ENCODE measurements around the gene MFNG. TPM values are rescaled to one million over a fixed set of nuclear protein-coding genes. Genes with fewer than 3 reads are reported as not detected.

The MFNG gene
- total and polyA plus RNA-seq, 7 donors: 8.0 to 33.9 (median 10.8) TPM

DNA sequence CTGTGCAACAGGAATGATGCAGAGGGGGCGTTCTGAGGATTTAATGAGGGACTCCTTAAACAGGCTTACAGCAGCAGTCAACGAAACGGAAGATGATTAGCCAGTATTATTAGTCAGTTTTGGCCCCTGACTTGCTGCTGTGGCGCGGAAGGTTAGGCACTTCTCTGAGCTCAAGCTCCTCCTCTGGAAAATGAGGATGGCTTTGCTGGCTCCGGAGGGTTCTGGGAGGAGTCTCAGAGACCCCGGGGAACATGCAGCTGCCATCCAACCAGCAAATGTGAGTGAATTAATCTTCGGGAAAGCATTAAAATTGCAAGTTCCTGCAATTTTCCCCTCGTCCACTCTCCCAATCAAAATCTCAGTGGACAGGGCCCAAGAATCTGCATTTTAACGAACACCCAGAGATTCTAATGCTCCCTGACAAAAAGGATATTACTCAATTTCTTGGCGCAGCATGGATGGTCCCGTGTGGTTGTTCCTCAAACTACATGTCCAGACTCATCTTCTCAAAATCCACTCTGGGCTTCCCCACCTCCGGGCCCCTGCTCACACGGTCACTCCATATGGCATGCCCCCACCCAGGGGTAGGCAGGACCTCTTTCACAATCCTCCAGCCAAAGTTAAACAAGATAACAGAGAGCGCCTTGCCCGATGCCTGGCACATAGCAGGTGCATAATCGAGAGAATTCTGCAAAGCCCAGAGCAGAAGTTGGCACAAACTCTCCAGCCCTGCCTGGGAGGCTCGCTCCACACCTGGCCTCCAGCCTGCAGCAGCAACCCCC is 65.3 kb downstream of the MFNG start:
- intact Hi-C loops (cut with DNase I): no loop called here
- no peak for DNase-seq
- H3K36me3 ChIP-seq: no peaks in the 10 kb centered on the region
- no peaks in the 10 kb centered on the region for H3K9me3 ChIP-seq
- H3K4me3 ChIP-seq: no peak overlapping the region
- H3K27me3 ChIP-seq: peaks cover 13 to 78% (median 44%) of the 10 kb centered on the region in 3 donors
- TF ChIP-seq POLR2A (IDR thresholded peaks at IDR 0.05): no peak
- no peak for TF ChIP-seq POLR2AphosphoS5 (IDR thresholded peaks at IDR 0.05)
- TF ChIP-seq EP300 (IDR thresholded peaks at IDR 0.05): no peak
- TF ChIP-seq, protein P1, sequence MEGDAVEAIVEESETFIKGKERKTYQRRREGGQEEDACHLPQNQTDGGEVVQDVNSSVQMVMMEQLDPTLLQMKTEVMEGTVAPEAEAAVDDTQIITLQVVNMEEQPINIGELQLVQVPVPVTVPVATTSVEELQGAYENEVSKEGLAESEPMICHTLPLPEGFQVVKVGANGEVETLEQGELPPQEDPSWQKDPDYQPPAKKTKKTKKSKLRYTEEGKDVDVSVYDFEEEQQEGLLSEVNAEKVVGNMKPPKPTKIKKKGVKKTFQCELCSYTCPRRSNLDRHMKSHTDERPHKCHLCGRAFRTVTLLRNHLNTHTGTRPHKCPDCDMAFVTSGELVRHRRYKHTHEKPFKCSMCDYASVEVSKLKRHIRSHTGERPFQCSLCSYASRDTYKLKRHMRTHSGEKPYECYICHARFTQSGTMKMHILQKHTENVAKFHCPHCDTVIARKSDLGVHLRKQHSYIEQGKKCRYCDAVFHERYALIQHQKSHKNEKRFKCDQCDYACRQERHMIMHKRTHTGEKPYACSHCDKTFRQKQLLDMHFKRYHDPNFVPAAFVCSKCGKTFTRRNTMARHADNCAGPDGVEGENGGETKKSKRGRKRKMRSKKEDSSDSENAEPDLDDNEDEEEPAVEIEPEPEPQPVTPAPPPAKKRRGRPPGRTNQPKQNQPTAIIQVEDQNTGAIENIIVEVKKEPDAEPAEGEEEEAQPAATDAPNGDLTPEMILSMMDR (IDR thresholded peaks at IDR 0.05): no peak
- WGBS, 2 donors: 34 to 48% methylated on average over 18 of the region's 18 CpGs
- H3K27ac ChIP-seq: no peak overlapping the region
- H3K4me1 ChIP-seq: peaks cover 0 to 14% (median 10%) of the 10 kb centered on the region in 4 donors

DNA sequence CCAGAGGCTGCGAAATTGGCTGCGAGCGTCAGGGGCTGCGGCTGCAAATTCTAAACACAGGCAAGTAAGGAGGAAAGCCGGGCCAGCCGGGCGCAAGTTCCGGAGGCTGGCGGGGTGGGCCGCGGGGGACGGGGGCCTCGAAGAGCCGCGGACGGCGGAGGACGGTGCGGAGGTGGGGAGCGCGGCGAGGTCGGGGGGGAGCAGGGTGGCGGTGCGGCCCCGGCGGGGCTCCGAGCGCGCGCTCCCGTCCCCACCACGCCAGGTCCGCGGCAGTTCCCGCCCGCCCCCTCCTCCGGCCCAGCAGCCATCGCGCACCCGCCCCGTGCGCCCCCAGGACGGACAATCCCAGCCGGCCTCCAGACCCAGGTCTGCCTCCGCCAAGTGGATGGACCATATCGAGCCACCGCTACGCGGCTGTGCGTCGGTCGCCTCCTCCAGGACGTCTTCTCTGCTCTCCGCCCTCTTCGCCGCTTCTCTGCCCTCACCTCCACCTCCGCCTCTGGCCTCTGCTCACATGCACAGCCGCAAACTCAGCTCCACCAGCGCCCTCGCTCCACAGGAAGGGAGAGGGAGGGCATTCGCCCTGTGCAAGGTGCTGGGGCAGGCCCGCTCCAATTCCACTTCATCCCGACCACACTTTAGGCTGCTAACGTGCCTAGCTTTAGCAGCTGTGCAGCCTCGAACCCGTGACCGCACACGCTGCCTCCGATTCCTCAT is 66.1 kb downstream of the MFNG start:
- TF ChIP-seq EP300 (IDR thresholded peaks at IDR 0.05): no peak
- TF ChIP-seq POLR2A (IDR thresholded peaks at IDR 0.05): no peak
- TF ChIP-seq, protein P1 (IDR thresholded peaks at IDR 0.05): no peak
- no peak for DNase-seq
- Histone ChIP-seq H3K4me1 (peaks cover 0 to 14% (median 10%) of the 10 kb centered on the region in 4 donors), H3K27me3 (peaks cover 13 to 78% (median 38%) of the 10 kb centered on the region in 3 donors), H3K36me3 (no peaks in the 10 kb centered on the region), H3K9me3 (no peaks in the 10 kb centered on the region), H3K4me3 (peak overlapping the region in 2 of 4 donors; percentile 10 to 27), H3K27ac (no peak overlapping the region)
- 1 to 3% methylated on average over 70 of the region's 70 CpGs for WGBS, 2 donors
- intact Hi-C loops (cut with DNase I): no loop called here

DNA sequence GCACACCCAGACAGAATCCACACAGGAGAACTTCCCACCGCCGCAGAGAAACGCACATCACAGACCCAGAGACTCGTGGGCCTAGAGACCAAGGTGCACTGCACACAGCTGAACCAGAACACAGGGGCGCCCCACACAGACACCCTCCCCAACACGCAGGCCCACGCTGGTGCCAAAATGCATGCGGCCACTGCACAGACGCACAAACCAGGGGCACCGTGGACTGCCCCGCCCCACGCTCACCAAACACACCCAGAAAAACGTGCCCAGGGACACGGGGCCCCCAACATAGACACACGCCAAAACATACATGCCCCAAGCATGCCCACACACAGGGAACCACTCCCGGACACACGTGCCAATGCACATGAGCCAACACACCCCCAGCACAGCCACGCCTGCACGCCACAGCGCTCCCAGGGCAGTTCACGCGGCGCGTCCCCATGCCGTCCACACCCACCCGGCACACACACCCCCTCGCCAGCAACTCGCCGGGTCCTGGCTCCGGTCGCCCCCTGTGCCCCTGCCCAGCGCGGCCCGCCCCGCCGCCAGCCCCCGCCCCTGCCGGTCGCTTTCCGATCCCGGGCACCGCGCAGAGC is 66.7 kb downstream of the MFNG start:
- WGBS, 2 donors: 6 to 21% methylated on average over 43 of the region's 43 CpGs

More for the DNA sequence above, 66.7 kb downstream of the MFNG start:
- no peak overlapping the region for H3K27ac ChIP-seq
- peaks cover 13 to 79% (median 38%) of the 10 kb centered on the region in 3 donors for H3K27me3 ChIP-seq
- no peaks in the 10 kb centered on the region for H3K36me3 ChIP-seq
- peaks cover 0 to 14% (median 10%) of the 10 kb centered on the region in 4 donors for H3K4me1 ChIP-seq
- no peak for DNase-seq
- peak overlapping the region in 2 of 4 donors; percentile 10 to 27 for H3K4me3 ChIP-seq
- intact Hi-C loops (cut with DNase I): no loop called here
- TF ChIP-seq POLR2AphosphoS5 (IDR thresholded peaks at IDR 0.05) (no peak), EP300 (IDR thresholded peaks at IDR 0.05) (no peak), POLR2A (IDR thresholded peaks at IDR 0.05) (no peak)
- TF ChIP-seq, protein P1 (IDR thresholded peaks at IDR 0.05): no peak
- H3K9me3 ChIP-seq: no peaks in the 10 kb centered on the region

Other genes with a start within 250 kb of the MFNG start
- 1 to 10 TPM; 3.0 to 8.0 (median 5.0) TPM for gene RAC2, start 242.1 kb downstream of the MFNG start, total RNA-seq
- gene RAC2, start 242.1 kb downstream of the MFNG start, polyA plus RNA-seq: 100 to 1,000 TPM in 1 of 3 donors, 10 to 100 TPM in 2; 14.8 to 138 (median 17.4) TPM
- 10 to 100 TPM in 1 of 4 donors, 1 to 10 TPM in 3; 6.1 to 22.0 (median 8.0) TPM for gene CYTH4, start 203.9 kb downstream of the MFNG start, total RNA-seq
- 10 to 100 TPM in 1 of 3 donors, 1 to 10 TPM in 2; 4.2 to 18.8 (median 5.1) TPM for gene CYTH4, start 203.9 kb downstream of the MFNG start, polyA plus RNA-seq
- under 1 TPM in 3 of 4 donors, not detected in 1; under 0.01 to 0.55 (median under 0.01) TPM for gene ELFN2, start 58.9 kb downstream of the MFNG start, total RNA-seq
- under 1 TPM in 1 of 3 donors, not detected in 2; 0.31 TPM for gene ELFN2, start 58.9 kb downstream of the MFNG start, polyA plus RNA-seq
- gene CARD10, start 33.0 kb upstream of the MFNG start, total RNA-seq: 1 to 10 TPM; 2.8 to 8.6 (median 3.5) TPM
- 10 to 100 TPM; 31.8 to 41.0 (median 37.7) TPM for gene CARD10, start 33.0 kb upstream of the MFNG start, polyA plus RNA-seq
- gene CDC42EP1, start 74.1 kb upstream of the MFNG start, total RNA-seq: 10 to 100 TPM; 14.6 to 28.0 (median 20.7) TPM
- gene CDC42EP1, start 74.1 kb upstream of the MFNG start, polyA plus RNA-seq: 10 to 100 TPM; 22.2 to 64.1 (median 24.6) TPM
- not detected for gene LGALS2, start 93.7 kb upstream of the MFNG start, total RNA-seq
- 100 to 1,000 TPM in 2 of 3 donors, 10 to 100 TPM in 1; 61.9 to 155 (median 147) TPM for gene LGALS2, start 93.7 kb upstream of the MFNG start, polyA plus RNA-seq
- gene GGA1, start 122.5 kb upstream of the MFNG start, total RNA-seq: 10 to 100 TPM; 26.4 to 59.8 (median 42.3) TPM
- 10 to 100 TPM; 25.2 to 77.4 (median 34.4) TPM for gene GGA1, start 122.5 kb upstream of the MFNG start, polyA plus RNA-seq
- 1 to 10 TPM; 1.4 to 6.9 (median 4.7) TPM for gene SH3BP1, start 153.3 kb upstream of the MFNG start, total RNA-seq
- gene SH3BP1, start 153.3 kb upstream of the MFNG start, polyA plus RNA-seq: 10 to 100 TPM; 35.4 to 71.2 (median 58.5) TPM
- 10 to 100 TPM in 2 of 4 donors, 1 to 10 TPM in 2; 7.5 to 12.8 (median 9.6) TPM for gene PDXP, start 172.3 kb upstream of the MFNG start, total RNA-seq
- gene PDXP, start 172.3 kb upstream of the MFNG start, polyA plus RNA-seq: 10 to 100 TPM; 30.2 to 51.1 (median 48.6) TPM
- 1,000 to 10,000 TPM in 3 of 4 donors, 100 to 1,000 TPM in 1; 911 to 2,925 (median 2,030) TPM for gene LGALS1, start 189.3 kb upstream of the MFNG start, total RNA-seq
- gene LGALS1, start 189.3 kb upstream of the MFNG start, polyA plus RNA-seq: 100 to 1,000 TPM; 373 to 487 (median 439) TPM
- 10 to 100 TPM; 10.7 to 28.2 (median 12.5) TPM for gene NOL12, start 200.0 kb upstream of the MFNG start, total RNA-seq
- 10 to 100 TPM; 33.1 to 41.4 (median 41.3) TPM for gene NOL12, start 200.0 kb upstream of the MFNG start, polyA plus RNA-seq
- gene TRIOBP, start 210.7 kb upstream of the MFNG start, total RNA-seq: 100 to 1,000 TPM in 3 of 4 donors, 10 to 100 TPM in 1; 82.8 to 140 (median 128) TPM
- 10 to 100 TPM; 51.7 to 61.5 (median 58.7) TPM for gene TRIOBP, start 210.7 kb upstream of the MFNG start, polyA plus RNA-seq